Endothelial cell of umbilical vein (primary cell): Measurements from ENCODE around the gene ADAT3. TPM values are rescaled to one million over a fixed set of nuclear protein-coding genes. Genes with fewer than 3 reads are reported as not detected.
"Not testable (repeated sequence)": the region's sequence is repeated elsewhere in the genome, so short reads cannot be mapped to it uniquely, and the experiment has no call there.

Experiments
- BruUV-seq: library from RNA; stranded (reverse); fragments of 400-500 nt; replicated peaks from 2 replicates; lab custom pipeline; 2021; lab: Mats Ljungman, UMichigan
- CTCF ChIA-PET: fragments of 300-600, 350-600 bp; sonication (Branson Sonifier 250); formaldehyde crosslinking; loops from one replicate; lab custom pipeline; 2021; ENCODE audit warnings: antibody characterized with exemption, inconsistent platforms; lab: Charles Lee
- POLR2A ChIA-PET: fragments of 300-600, 350-600 bp; sonication (Branson Sonifier 250); formaldehyde crosslinking; loops from one replicate; lab custom pipeline; 2021; ENCODE audit warnings: antibody characterized with exemption, inconsistent platforms; lab: Charles Lee
- DNase-seq: peaks from one replicate; pipeline ENCODE4 v3.0.0-alpha.2; 2011; ENCODE audit warnings: low read depth, low spot score
- FAIRE-seq: peaks from 2 replicates; lab custom pipeline; 2011; peaks lifted over from hg19 to GRCh38; lab: Jason Lieb, UNC
- H2AFZ ChIP-seq: 2 replicates; pipeline ENCODE4 v1.6.0; 2012; ENCODE audit warnings: low read depth, low read length, control low read depth, inconsistent platforms
- H3K27ac ChIP-seq: 2 replicates; pipeline ENCODE4 v1.5.1; 2011; ENCODE audit warnings: low read depth, mild to moderate bottlenecking, control low read depth, low read length, moderate library complexity; ENCODE audit not compliant: insufficient read depth
- H3K27me3 ChIP-seq, 2 experiments: 2 replicates each; pipeline versions ENCODE4 v1.6.0 to v1.6.1; 2011; ENCODE audit warnings: low read length in 2 of 2, mixed read lengths in 1 of 2; ENCODE audit not compliant: control insufficient read depth in 2 of 2, insufficient read depth in 2 of 2
- H3K36me3 ChIP-seq, 2 experiments: 2 replicates in 1 of 2; 3 replicates in 1 of 2; pipeline ENCODE4 v1.5.1; 2011; ENCODE audit warnings: low read length in 2 of 2, mild to moderate bottlenecking in 1 of 2, moderate library complexity in 1 of 2; ENCODE audit not compliant: control insufficient read depth in 2 of 2, insufficient read depth in 2 of 2; ENCODE audit errors: extremely low read depth in 1 of 2
- H3K4me1 ChIP-seq: 3 replicates; pipeline ENCODE4 v1.5.1; 2011; ENCODE audit warnings: mild to moderate bottlenecking, low read length; ENCODE audit not compliant: control insufficient read depth, insufficient read depth; ENCODE audit errors: extremely low read depth
- H3K4me2 ChIP-seq: 2 replicates; pipeline ENCODE4 v1.6.1; 2011; ENCODE audit warnings: low read length, control low read depth, mixed read lengths; ENCODE audit not compliant: insufficient read depth
- H3K4me3 ChIP-seq, 3 experiments: fragments of 200-600 bp in 1 of 3; sonication (generic), shearing (Covaris generic) in 1 of 3; replicated peaks in 1 of 3; 2 replicates each; pipeline ENCODE4 v1.5.1; 2011 to 2016; ENCODE audit warnings: control low read depth in 3 of 3, low read length in 3 of 3, mild to moderate bottlenecking in 2 of 3, inconsistent platforms in 1 of 3, low read depth in 1 of 3, moderate library complexity in 1 of 3; ENCODE audit not compliant: insufficient read depth in 1 of 3
- H3K79me2 ChIP-seq: 2 replicates; pipeline ENCODE4 v1.6.0; 2012; ENCODE audit warnings: low read length, inconsistent platforms; ENCODE audit not compliant: control insufficient read depth, insufficient read depth
- H3K9ac ChIP-seq: replicated peaks from 2 replicates; pipeline ENCODE3; 2011; ENCODE audit warnings: low read length, control low read depth; ENCODE audit not compliant: insufficient read depth; ENCODE audit errors: extremely low read depth
- H3K9me1 ChIP-seq: replicated peaks from 3 replicates; pipeline ENCODE4 v1.6.0; 2011; ENCODE audit warnings: mild to moderate bottlenecking, low read length; ENCODE audit not compliant: control insufficient read depth, insufficient read depth; ENCODE audit errors: extremely low read depth
- H3K9me3 ChIP-seq: replicated peaks from 2 replicates; pipeline ENCODE4 v1.5.1; 2012; ENCODE audit warnings: low read length, inconsistent platforms; ENCODE audit not compliant: control insufficient read depth, insufficient read depth
- H4K20me1 ChIP-seq: replicated peaks from 2 replicates; pipeline ENCODE3; 2011; ENCODE audit warnings: mild to moderate bottlenecking, low read length; ENCODE audit not compliant: control insufficient read depth, insufficient read depth; ENCODE audit errors: extremely low read depth
- dilution Hi-C: fragments of 300-500 bp; cut with MboI; formaldehyde crosslinking; loops from one replicate; pipeline ENCODE4 v1.15.0; 2019; ENCODE audit warnings: low sequenced_read_pairs; ENCODE audit not compliant: extremely low pct_ligation_motif_present
- intact Hi-C: fragments of 100-400 bp; cut with micrococcal nuclease; formaldehyde crosslinking; loops from one replicate; pipeline ENCODE4 v1.10.0; 2022
- polyA plus RNA-seq, 4 experiments: library from polyadenylated mRNA; depleted of rRNA in 3 of 4; stranded (reverse) in 3 of 4; unstranded in 1 of 4; fragments of >200 nt; gene quantifications; 2 replicates each; pipeline versions ENCODE4 v1.2.1 to v1.2.3, GENCODE V29; 2011 to 2012; ENCODE audit warnings: missing spikeins in 1 of 4
- total RNA-seq: library from RNA; stranded (reverse); gene quantifications from 2 replicates; pipeline ENCODE4 v1.2.3, GENCODE V29; 2021
- TF ChIP-seq, protein P1 (sequence below), 2 donors: IDR thresholded peaks; 1 replicate in 1 of 2; 2 replicates in 1 of 2; pipeline ENCODE4 v1.5.1; 2011; ENCODE audit warnings: low read length in 2 of 2, mild to moderate bottlenecking in 2 of 2, moderate library complexity in 2 of 2, control low read depth in 1 of 2, inconsistent platforms in 1 of 2, low read depth in 1 of 2; ENCODE audit not compliant: insufficient read depth in 1 of 2; ENCODE audit errors: extremely low read depth in 1 of 2

The ADAT3 gene
- total and polyA plus RNA-seq, 2 donors (not counting 3 experiments of a cell fraction or from before 2014, with no cell fraction given) = 5.7 to 11.7 TPM

DNA sequence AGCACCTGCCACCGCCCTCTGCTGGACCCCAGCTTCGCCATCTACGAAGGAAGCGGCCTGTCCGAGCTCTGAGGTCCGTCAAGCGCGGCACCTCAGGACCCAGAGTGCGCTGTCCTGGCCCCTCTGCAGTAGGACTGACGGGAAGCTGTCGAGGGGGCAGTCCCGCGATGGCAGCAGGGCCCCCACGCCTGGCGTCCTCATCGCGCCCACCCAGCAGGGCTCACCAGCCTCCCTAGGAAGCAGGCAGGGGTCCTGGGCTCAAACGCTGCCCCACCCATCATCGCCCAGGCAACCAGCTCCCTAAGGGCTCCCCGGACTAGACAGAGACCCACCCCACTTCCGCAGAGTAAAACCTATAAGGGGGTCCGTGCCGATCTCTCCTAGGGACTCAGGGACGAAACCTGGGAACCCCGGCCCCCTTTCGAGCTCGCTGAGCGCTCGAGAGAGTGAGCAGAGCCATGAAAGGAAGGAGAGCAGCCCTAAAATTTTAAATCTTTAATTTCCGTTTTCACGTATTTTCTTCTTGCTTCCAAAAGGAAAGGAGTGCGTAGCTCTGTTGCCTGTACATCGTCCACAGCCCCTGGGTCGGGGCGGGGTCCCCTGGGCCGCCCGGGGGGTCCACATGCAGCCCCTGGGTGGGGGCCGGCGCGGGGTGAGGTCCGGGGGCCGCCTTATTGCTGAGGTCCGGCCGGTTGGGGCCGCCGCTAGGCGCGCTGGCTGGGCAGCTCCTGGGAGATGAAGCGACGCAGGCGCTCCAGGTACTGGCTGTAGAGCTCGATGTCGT is 28.5 kb upstream of the ADAT3 start:
- H3K9me3 ChIP-seq, dilution Hi-C loops, POLR2A ChIA-PET, FAIRE-seq, H3K9me1 ChIP-seq, BruUV-seq, DNase-seq, H3K27me3 ChIP-seq, H3K36me3 ChIP-seq, H4K20me1 ChIP-seq: not testable (repeated sequence)
- Histone ChIP-seq H3K9ac (peak overlapping the region; percentile 38), H2AFZ (peak overlapping the region; percentile 9), H3K4me3 (peak overlapping the region in 2 of 3 experiments; percentile 72 to 83), H3K79me2 (peaks cover 41% of the 10 kb centered on the region), H3K27ac (peak overlapping the region; percentile 92), H3K4me1 (peaks cover 21% of the 10 kb centered on the region), H3K4me2 (peak overlapping the region; percentile 36)
- CTCF ChIA-PET = interaction anchor here (0.9 to 2.9 kb wide), 9 partner anchors 8 to 52 kb away, joined by 3 to 44 read pairs (median 4); partner anchors contain the start of gene ABHD17A
- intact Hi-C loops = loop anchor here (1.0 kb wide), 2 partner anchors 12 to 29 kb away; partner anchors contain the start of genes ADAT3 and SCAMP4
- TF ChIP-seq, protein P1, sequence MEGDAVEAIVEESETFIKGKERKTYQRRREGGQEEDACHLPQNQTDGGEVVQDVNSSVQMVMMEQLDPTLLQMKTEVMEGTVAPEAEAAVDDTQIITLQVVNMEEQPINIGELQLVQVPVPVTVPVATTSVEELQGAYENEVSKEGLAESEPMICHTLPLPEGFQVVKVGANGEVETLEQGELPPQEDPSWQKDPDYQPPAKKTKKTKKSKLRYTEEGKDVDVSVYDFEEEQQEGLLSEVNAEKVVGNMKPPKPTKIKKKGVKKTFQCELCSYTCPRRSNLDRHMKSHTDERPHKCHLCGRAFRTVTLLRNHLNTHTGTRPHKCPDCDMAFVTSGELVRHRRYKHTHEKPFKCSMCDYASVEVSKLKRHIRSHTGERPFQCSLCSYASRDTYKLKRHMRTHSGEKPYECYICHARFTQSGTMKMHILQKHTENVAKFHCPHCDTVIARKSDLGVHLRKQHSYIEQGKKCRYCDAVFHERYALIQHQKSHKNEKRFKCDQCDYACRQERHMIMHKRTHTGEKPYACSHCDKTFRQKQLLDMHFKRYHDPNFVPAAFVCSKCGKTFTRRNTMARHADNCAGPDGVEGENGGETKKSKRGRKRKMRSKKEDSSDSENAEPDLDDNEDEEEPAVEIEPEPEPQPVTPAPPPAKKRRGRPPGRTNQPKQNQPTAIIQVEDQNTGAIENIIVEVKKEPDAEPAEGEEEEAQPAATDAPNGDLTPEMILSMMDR (IDR thresholded peaks at IDR 0.05; ENCODE audit: extremely low read depth in 1 of 2, insufficient read depth in 1 of 2, low read depth in 1 of 2, low read length in 2 of 2) = peak in 1 of 2 donors; percentile 26

DNA sequence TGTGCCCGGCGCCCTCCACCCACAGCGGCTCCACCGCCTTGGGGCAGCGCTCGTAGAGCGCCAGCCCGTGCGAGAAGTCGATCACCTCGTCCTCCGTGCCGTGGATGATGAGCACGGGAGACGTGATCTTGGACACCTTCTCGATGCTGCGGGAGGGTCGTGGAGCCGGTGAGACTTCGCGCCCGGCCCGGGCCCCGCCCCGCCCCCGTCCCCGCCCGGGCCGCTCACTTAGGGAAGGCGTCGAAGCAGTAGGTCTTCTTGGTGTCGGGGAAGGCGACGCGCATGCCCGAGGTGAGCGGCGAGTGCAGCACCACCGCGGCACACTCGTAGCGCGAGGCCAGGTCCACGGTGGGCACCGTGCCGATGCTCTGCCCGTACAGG is 27.9 kb upstream of the ADAT3 start:
- H3K27ac ChIP-seq, BruUV-seq, FAIRE-seq, H4K20me1 ChIP-seq, H3K9me1 ChIP-seq, POLR2A ChIA-PET, H3K4me3 ChIP-seq, dilution Hi-C loops, H3K36me3 ChIP-seq, intact Hi-C loops, H3K9me3 ChIP-seq, H3K4me2 ChIP-seq, H3K9ac ChIP-seq, H2AFZ ChIP-seq, DNase-seq, H3K27me3 ChIP-seq: not testable (repeated sequence)
- CTCF ChIA-PET = interaction anchor here (2.5 to 2.9 kb wide), 2 partner anchors 8 to 12 kb away, joined by 8 to 44 read pairs; partner anchors contain the start of gene ABHD17A
- peaks cover 46% of the 10 kb centered on the region for H3K79me2 ChIP-seq
- peaks cover 26% of the 10 kb centered on the region for H3K4me1 ChIP-seq

DNA sequence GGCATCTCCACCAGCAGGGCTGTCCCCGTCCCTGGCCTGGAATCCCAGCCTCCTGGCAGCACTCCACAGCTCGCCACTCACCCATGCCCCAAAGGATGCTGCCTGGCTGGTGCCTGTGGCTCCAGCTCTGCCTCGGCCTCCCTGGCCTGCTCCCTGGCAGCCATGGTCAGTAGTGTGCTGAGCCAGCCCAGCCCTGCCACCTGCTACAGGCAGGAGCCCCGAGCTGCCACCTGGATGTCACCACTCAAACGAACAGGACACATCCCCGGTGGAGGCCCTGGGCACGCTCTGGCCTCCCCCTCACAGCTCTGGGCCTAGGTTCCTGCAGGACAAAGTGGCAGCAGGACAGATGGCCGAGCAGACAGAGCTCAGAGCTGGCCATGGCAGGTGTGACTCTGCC is 26.6 kb upstream of the ADAT3 start:
- H2AFZ ChIP-seq, CTCF ChIA-PET, H3K27ac ChIP-seq, H3K27me3 ChIP-seq, intact Hi-C loops, FAIRE-seq, H3K9me3 ChIP-seq, BruUV-seq, POLR2A ChIA-PET, H3K4me3 ChIP-seq, H3K9me1 ChIP-seq, H4K20me1 ChIP-seq, H3K9ac ChIP-seq, DNase-seq, H3K4me2 ChIP-seq, H3K36me3 ChIP-seq, dilution Hi-C loops: not testable (repeated sequence)
- Histone ChIP-seq H3K4me1 (peaks cover 37% of the 10 kb centered on the region), H3K79me2 (peaks cover 46% of the 10 kb centered on the region)
